GM12875 (cell line): ENCODE data around the gene CD300LD.

Experiments used
- H3K4me3 ChIP-seq: one replicate; pipeline ENCODE4 v1.5.1; 2011; ENCODE audit warnings: low read depth, low read length, control low read depth
- TF ChIP-seq, protein P1 (sequence below): IDR thresholded peaks from 2 replicates; pipeline ENCODE4 v1.5.1; 2011; ENCODE audit warnings: low read depth, mild to moderate bottlenecking, control low read depth, inconsistent platforms, low read length, moderate library complexity, borderline replicate concordance; ENCODE audit not compliant: insufficient read depth

Gene CD300LD

DNA sequence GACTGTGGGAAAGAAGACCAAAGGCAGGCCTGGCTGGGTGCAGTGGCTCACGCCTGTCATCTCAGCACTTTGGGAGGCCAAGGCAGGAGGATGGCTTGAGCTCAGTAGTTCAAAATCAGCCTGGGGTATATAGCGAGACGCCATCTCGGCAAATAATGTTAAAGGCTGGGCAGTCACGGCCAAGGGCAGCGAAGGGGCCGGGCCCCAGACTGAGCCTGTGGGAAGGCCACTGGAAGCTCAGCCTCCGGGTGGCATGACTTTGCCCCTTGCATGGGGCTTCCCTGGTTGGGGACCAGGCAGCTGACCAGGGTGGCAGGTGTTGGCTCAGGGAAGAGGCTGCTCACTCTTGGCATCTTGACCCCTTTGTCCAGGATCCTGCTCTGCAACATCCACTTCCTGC is 14.0 kb upstream of the CD300LD start:
- TF ChIP-seq, protein P1, sequence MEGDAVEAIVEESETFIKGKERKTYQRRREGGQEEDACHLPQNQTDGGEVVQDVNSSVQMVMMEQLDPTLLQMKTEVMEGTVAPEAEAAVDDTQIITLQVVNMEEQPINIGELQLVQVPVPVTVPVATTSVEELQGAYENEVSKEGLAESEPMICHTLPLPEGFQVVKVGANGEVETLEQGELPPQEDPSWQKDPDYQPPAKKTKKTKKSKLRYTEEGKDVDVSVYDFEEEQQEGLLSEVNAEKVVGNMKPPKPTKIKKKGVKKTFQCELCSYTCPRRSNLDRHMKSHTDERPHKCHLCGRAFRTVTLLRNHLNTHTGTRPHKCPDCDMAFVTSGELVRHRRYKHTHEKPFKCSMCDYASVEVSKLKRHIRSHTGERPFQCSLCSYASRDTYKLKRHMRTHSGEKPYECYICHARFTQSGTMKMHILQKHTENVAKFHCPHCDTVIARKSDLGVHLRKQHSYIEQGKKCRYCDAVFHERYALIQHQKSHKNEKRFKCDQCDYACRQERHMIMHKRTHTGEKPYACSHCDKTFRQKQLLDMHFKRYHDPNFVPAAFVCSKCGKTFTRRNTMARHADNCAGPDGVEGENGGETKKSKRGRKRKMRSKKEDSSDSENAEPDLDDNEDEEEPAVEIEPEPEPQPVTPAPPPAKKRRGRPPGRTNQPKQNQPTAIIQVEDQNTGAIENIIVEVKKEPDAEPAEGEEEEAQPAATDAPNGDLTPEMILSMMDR: no peak
- no peak overlapping the region for H3K4me3 ChIP-seq

DNA sequence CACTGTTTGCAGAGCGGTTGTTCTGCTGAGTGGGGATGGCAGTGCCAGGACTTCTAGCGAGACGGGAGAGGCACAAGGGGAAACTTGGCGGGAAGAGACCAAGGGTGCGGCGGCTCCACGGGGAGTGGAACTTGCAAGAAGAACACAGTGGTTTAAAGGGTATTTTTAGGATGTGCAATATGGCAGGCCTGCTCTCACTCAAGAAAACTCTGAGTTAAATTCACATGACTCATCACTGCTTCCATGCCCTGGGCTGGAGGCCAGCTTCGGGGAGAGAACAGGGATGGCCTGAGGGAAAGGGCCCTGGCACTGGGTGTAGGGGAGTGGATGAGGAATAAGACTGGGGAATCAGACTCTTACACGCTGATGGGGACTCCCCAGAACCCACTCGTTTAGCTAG is 13.3 kb upstream of the CD300LD start:
- TF ChIP-seq, protein P1: no peak
- no peak overlapping the region for H3K4me3 ChIP-seq

DNA sequence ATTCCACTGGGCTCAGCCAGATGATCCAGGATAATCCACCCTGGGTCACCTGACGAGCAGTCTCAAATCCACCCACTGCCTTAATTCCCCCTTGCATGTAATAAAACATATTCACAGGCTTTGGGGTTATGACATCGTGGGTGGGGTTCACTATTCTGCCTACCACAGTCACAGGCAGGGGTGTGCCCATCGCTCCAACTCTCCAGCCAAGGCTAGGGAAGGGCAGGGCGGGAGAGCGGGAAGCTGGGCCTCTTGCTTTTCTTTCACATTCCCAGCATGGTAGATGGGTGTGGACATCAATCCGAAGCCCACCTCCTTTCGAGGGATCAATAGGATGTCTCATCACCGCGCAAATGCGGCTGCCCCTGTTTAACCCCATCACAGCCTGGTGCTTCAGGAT is 12.7 kb upstream of the CD300LD start:
- TF ChIP-seq, protein P1: no peak

DNA sequence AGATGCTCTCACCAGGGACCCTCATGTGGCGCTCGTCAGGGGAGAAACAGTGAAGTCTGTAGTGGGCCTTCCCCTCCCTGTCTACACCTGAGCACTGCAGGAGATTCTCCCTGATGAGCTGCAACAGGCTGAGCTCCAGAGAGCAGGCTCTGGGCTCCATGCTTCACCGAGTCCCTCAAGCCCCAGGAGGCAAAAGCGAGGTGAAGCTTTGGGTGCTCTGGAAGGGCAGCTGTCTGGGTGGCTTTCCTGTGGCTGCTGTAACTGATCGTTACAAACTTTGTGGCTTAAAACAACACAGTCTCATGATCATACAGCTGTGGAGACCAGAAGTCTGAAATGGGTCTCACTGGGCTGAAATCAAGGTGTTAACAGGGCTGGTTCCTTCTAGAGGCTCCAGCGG is 12.1 kb upstream of the CD300LD start:
- H3K4me3 ChIP-seq: no peak overlapping the region
- TF ChIP-seq, protein P1: no peak

More for the DNA sequence above, 12.7 kb upstream of the CD300LD start:
- no peak overlapping the region for H3K4me3 ChIP-seq

DNA sequence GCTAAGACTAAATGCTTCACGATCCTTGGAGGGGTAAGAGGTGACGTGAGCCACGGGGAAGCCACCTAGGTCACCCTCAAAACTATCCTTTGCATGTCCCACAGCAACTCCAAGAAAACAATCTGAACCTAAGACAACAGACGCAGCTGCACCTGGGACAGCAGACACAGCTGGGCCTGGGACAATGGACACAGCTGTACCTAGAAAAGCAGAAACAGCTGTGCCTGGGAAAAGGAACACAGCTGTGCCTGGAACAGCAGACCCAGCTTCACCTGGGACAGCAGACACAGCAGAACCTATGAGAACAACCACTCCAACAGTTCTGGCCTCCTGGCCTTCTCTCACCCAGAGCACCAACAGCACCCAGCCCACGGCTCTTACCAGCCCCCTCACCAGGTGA is 11.7 kb upstream of the CD300LD start:
- TF ChIP-seq, protein P1: no peak
- H3K4me3 ChIP-seq: no peak overlapping the region

DNA sequence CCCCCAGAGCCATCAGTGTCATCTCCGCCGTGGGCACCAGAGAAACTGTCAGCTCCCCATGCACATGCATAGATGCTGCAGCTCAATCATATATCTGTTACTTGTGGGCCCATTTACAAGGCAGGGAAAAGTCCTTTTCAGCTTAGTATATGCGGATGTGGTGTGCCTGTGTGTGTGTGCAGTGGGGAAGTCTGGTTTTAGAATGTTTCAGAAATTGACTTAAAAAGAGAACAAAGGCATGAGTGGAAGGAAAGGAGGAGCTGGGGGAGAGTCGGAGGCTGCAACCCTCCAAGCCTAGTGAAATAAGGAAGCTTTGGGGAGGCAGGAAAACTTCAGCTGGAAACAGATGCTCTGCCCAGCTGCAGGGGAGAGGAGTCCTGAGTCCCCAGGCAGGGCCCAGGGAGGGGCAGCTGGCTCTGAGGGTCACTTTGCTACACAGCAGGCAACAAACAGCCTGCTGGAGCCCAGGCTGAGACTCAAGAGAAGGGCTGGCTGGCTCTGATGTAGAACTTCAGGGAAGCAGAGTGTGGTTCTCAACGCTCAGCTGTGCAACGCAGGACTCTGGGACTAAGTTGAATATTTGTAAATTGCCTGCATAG is 11.1 kb upstream of the CD300LD start:
- no peak overlapping the region for H3K4me3 ChIP-seq
- TF ChIP-seq, protein P1: no peak

GRCh38 chr17:74601944-74602572 is 10.0 kb upstream of the CD300LD start:
- TF ChIP-seq, protein P1: peak; percentile 75
- H3K4me3 ChIP-seq: no peak overlapping the region
